Measurements from ENCODE around the gene EGFR.
"Not testable (repeated sequence)": the region's sequence is repeated elsewhere in the genome, so short reads cannot be mapped to it uniquely, and the experiment has no call there.

The EGFR gene

GRCh38 chr7:55034776-55035175 is 16.0 kb downstream of the EGFR start:
- in situ Hi-C loops (cut with HindIII; ENCODE audit: low sequenced_read_pairs) = no loop called here

- in situ Hi-C loops (cut with HindIII; ENCODE audit: low sequenced_read_pairs) = not testable (repeated sequence)
Observed at GRCh38 chr7:55035410-55035809, 16.6 kb downstream of the EGFR start.

GRCh38 chr7:55036950-55037736 is 18.3 kb downstream of the EGFR start:
- in situ Hi-C loops (cut with HindIII; ENCODE audit: low sequenced_read_pairs) = no loop called here

GRCh38 chr7:55043691-55044370 is 25.0 kb downstream of the EGFR start:
- in situ Hi-C loops (cut with HindIII; ENCODE audit: low sequenced_read_pairs) = no loop called here

GRCh38 chr7:55044371-55044717 is 25.5 kb downstream of the EGFR start:
- in situ Hi-C loops (cut with HindIII; ENCODE audit: low sequenced_read_pairs) = no loop called here

GRCh38 chr7:55044791-55045190 is 26.0 kb downstream of the EGFR start:
- in situ Hi-C loops (cut with HindIII; ENCODE audit: low sequenced_read_pairs) = no loop called here

GRCh38 chr7:55046582-55047342 is 27.9 kb downstream of the EGFR start:
- in situ Hi-C loops (cut with HindIII; ENCODE audit: low sequenced_read_pairs) = no loop called here

GRCh38 chr7:55048221-55048859 is 29.5 kb downstream of the EGFR start:
- in situ Hi-C loops (cut with HindIII; ENCODE audit: low sequenced_read_pairs) = no loop called here

GRCh38 chr7:55050281-55050680 is 31.5 kb downstream of the EGFR start:
- in situ Hi-C loops (cut with HindIII; ENCODE audit: low sequenced_read_pairs) = no loop called here

GRCh38 chr7:55052081-55052480 is 33.3 kb downstream of the EGFR start:
- in situ Hi-C loops (cut with HindIII; ENCODE audit: low sequenced_read_pairs) = no loop called here

GRCh38 chr7:55052741-55053427 is 34.1 kb downstream of the EGFR start:
- in situ Hi-C loops (cut with HindIII; ENCODE audit: low sequenced_read_pairs) = no loop called here

- in situ Hi-C loops (cut with HindIII; ENCODE audit: low sequenced_read_pairs) = no loop called here
Observed at GRCh38 chr7:55053651-55054571, 35.1 kb downstream of the EGFR start.

- in situ Hi-C loops (cut with HindIII; ENCODE audit: low sequenced_read_pairs) = no loop called here
Observed at GRCh38 chr7:55054758-55055157, 35.9 kb downstream of the EGFR start.

GRCh38 chr7:55055479-55055878 is 36.7 kb downstream of the EGFR start:
- in situ Hi-C loops (cut with HindIII; ENCODE audit: low sequenced_read_pairs) = no loop called here

- in situ Hi-C loops (cut with HindIII; ENCODE audit: low sequenced_read_pairs) = no loop called here
Observed at GRCh38 chr7:55056068-55056467, 37.3 kb downstream of the EGFR start.

- in situ Hi-C loops (cut with HindIII; ENCODE audit: low sequenced_read_pairs) = no loop called here
Observed at GRCh38 chr7:55056577-55057480, 38.0 kb downstream of the EGFR start.

- in situ Hi-C loops (cut with HindIII; ENCODE audit: low sequenced_read_pairs) = no loop called here
Observed at GRCh38 chr7:55058314-55058713, 39.5 kb downstream of the EGFR start.

GRCh38 chr7:55059021-55059420 is 40.2 kb downstream of the EGFR start:
- in situ Hi-C loops (cut with HindIII; ENCODE audit: low sequenced_read_pairs) = no loop called here

GRCh38 chr7:55060085-55060484 is 41.3 kb downstream of the EGFR start:
- in situ Hi-C loops (cut with HindIII; ENCODE audit: low sequenced_read_pairs) = no loop called here
